Stimulated activated CD4-positive, alpha-beta T cell treated with anti-CD3 and anti-CD28 coated beads, Interleukin-2, amount 100 ng/mL, for 24 hours (primary cell): ENCODE results near the gene ADD1.

Source experiments
- DNase-seq, 2 donors: peaks; one replicate each; pipeline ENCODE4 v3.0.0-alpha.2; 2020

Gene ADD1

GRCh38 chr4:2835978-2836377 is 7.7 kb upstream of the ADD1 start:
- DNase-seq, result no peak

DNA sequence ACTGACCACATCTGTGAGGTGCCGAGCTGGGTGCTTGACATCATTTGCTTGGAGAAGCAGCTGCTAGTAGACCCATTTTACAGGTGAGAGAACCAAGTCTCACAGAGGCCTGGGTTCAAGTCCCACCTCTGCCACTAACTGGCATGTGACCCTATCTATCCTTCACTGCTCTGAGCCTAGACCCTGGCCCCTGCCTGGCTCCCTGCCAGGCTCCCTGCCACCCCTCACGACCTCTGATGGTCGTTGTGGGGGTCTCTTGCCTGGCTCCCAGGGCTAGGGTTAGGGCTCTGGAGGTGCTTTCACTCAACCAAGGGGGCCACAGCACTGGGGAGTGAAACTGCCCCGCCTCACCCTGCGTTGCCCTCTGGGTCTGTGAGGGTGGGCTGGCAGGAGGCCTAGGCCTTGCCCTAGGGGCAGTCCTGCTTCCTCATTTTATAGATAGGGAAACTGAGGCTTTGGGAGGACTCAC is 7.2 kb upstream of the ADD1 start:
- DNase-seq, result no peak

DNA sequence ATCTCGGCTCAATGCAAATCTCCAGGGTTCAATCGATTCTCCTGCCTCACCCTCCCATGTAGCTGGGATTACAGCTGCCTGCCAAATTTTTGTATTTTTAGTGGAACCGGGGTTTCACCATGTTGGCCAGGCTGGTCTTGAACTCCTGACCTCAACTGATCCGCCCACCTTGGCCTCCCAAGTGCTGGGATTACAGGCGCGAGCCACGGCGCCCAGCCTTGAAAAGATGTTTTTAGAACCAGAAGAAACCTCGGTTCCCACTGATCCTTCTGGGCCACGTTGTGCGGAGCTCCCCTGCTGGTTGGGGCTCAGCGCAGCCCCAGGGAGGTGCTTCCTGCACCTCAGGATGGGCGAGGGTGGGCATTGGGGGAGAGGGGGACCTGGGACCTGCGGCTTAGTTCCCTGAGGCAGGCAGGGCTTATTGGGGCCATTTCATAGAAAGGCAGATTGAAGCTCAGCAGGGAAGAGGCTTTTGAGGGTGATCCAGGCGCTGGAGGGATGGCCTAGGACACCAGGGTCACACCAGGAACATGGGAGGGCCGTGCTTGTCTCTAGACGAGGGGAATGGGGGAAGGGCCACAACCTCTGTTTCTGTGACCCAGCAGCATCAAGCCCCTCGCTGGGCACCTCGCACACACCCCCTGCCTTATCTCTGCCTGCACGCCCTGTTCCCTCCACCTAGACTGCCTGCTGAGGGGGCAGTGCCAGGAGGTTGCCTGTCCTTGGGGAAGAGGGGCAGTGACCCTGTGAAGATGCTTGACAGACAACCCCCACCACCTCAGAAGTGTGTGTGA is 6.3 kb upstream of the ADD1 start:
- no peak for DNase-seq

DNA sequence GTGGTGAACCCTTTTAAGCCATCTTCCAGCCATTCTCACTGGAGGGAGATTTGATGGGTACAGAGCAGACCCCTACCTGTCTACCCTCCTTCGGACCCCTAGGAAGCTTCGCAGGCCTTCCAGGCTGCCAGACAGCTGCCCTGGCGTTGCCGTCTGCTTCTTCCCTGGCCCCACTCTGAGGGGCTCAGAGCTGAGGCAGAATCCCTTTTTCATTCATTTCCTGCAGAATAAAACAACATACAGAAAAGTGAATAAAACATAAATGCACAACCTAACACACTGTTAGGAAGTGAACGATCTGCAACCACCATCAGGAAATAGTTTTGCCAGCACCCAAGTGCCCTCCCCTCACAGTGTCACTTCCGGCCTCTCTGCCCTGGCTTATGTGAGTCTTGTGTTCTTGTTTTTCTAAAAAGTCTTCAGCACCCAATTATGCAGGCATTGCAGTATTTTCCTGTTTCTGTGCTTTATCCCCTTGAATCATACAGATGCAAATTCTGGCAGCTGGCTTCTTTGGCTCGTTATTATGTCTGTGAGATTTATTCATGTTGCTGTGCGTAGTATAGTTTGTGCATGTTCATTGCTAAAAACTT is 5.6 kb upstream of the ADD1 start:
- peak; percentile 68 for DNase-seq

DNA sequence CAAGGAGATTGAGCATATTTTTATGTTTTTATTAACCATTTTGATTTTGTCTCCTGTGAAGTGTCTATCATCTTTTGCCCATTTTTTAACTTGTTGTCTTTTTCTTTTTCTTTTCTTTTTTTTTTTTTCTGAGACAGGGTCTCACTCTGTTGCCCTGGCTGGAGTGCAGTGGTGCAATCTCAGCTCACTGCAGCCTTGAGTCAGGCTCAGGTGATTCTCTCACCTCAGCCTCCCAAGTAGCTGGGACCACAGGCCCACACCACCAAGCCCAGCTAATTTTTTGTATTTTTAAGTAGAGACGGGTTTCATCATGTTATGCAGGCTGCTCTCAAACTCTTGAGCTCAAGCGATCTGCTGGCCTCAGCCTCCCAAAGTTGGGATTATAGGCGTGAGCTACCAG is 4.6 kb upstream of the ADD1 start:
- DNase-seq, result no peak

GRCh38 chr4:2842687-2843262 is 869 bp upstream of the ADD1 start:
- no peak for DNase-seq

- DNase-seq, result no peak
Measured at GRCh38 chr4:2843941-2844584, 419 bp downstream of the ADD1 start.

GRCh38 chr4:2846172-2846571 is 2.5 kb downstream of the ADD1 start:
- no peak for DNase-seq

DNA sequence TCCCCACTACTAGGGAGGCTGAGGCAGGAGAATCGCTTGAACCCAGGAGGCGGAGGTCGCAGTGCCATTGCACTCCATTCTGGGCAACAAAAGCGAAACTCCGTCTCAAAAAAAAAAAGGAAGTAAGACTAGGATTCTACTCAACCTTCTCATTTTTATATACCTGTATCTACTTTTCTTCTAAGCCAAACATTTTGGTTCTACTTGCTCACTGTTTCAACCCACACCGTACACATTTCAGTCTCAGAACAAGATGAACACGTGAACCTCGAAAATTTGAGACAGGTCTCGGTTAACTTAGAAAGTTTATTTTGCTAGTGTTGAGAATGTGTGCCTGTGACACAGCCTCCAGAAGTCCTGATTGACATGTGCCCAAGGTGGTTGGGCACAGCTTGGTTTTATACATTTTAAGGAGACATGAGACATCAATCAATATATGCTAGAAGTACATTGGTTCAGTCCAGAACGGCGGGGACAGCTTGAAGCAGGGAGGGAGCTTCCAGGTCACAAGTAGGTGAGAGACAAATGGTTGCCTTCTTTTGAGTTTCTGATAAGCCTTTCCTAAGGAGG is 3.7 kb downstream of the ADD1 start:
- no peak for DNase-seq

DNA sequence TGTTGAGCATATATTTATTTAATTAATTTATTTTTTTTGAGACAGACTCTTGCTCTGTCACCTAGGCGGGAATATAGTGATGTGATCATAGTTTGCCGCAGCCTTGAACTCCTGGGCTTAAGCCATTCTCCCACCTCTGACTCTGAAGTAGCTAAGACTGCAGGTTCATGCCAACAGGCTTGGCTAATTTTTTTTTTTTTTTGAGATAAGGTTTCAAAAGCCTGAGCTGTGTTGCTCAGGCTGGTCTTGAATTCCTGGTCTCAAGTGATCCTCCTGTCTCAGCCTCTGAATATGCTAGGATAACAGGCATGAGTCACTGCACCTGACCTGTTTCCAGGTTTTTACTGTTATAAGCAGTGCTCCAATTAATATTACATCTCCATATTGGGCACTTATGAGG is 4.8 kb downstream of the ADD1 start:
- DNase-seq, result no peak

GRCh38 chr4:2849267-2850152 is 5.9 kb downstream of the ADD1 start:
- no peak for DNase-seq

DNA sequence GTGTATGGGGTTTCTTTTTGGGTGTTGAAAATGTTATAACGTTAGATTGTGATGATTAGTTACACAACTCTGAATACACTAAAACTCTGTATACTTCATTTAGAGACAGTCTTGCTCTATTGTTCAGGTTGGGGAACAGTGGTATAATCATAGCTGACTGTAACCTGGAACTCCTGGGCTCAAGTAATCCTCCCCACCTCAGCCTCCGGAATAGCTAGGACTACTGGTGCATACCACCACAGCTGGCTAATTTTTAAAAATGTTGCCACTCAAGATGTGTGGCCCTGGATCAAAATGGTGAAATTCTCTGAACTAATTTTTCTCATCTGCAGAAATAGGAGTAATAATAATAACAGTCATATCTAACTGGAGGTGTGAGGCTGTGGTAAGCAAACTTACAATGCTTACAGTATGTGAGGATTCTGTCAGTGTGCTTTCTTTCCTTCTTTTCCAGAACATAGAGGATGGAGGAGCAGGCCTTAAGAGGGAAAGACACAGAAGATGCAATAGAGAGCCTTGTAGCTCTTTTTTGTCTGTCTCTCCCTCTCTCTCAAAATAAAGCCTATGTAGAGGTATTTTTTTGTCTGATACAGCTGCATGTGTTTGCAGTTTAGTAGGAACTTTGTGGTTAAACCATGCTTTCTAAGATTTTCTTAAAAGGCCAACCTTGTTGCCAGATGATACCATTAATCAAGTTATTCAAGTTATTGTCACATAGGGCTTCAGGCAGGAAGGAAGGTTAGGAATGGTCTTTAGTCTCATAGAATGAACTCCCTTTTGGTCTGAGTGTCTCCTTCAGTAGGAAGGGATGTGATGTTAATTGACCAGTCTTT is 7.5 kb downstream of the ADD1 start:
- no peak for DNase-seq

DNA sequence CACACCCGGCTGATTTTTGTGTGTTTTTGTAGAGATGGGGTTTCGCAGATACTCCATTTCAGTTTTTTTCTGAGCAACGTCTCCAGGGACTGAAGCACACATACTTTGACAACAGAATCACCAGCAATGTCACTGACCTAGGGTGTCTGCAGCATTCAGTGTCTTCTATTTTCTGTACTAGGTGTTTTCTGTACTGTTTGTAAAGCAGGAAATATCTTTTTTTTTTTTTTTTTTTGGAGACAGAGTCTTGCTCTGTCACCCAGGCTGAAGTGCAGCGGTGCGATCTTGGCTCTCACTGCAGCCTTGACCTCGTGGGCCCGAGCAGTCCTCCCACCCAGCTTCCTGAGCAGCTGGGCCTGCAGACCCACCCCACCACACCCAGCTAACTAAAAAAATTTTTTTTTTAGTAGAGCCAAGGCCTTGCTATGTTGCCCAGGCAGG is 8.9 kb downstream of the ADD1 start:
- DNase-seq, result no peak

GRCh38 chr4:2855584-2855983 is 11.9 kb downstream of the ADD1 start:
- DNase-seq, result no peak

DNA sequence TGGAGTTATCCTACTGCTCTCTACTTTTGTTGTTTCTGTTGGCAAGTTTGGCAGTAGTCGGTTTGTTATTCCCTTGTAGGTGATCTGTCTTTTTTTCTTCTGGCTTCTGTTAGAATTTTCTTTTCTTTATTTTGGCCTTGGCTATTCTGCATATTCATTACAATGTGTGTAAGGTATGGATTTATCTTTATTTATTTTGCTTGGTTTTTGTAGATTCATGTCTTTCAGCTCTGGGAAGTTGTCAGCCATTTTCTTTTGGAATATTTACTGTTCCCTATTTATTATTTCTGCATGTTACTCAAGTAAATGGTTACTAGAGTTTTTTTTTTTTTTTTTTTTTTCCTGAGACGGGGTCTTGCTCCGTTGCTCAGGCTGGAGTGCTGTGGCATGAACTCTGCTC is 12.6 kb downstream of the ADD1 start:
- no peak for DNase-seq

DNA sequence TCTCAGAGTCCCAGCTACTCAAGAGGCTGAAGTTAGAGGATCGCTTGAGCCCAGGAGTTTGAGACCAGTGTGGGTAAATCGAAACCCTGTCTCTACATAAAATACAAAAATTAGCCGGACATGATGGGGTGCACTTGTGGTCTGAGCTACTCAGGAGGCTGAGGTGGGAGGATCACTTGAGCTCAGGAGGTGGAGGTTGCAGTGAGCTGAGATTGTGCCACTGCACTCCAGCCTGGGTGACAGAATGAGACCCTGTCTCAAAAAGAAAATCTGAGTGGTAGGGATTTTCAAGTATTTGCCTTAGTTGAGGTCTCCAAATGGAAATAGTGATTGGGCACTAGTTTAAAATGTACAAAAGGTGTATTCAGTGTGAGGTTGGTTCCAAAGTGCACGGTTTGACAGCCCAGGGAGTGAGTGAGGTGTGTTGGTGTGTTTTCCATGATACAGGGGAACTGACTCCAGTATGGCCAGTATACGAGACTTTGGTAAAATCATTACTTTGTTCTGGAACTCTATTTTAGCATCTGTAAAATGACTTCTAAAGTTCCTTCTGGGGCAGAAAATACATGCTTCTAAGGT is 13.8 kb downstream of the ADD1 start:
- no peak for DNase-seq

- DNase-seq, result no peak
Measured at GRCh38 chr4:2858451-2859217, 15.0 kb downstream of the ADD1 start.

DNA sequence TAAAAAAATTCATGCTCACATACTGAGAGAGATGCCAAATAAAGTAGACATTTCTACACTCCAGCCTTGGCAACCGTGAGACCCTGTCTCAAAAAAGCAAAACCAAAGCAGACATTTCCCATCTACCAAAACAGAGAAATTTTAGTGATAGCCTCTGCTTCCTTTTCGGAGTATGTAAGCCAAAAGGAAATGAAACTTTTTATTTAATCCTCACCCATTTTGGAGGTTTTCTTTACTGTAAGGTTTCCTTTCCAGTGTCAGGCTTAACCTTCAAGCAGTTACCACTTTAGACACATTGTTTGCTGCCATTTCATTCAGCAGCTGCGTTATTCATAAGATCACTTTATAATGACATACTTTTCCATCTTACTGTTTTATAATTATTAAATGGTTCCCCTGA is 15.9 kb downstream of the ADD1 start:
- no peak for DNase-seq

GRCh38 chr4:2860391-2861348 is 17.0 kb downstream of the ADD1 start:
- DNase-seq, result no peak
